Medulla oblongata (tissue), 1 donor: ENCODE results near the gene BTAF1.
"Not testable (repeated sequence)": the region's sequence is repeated elsewhere in the genome, so short reads cannot be mapped to it uniquely, and the experiment has no call there.

ENCODE experiments used
- DNase-seq: peaks from one replicate; pipeline ENCODE4 v3.0.0-alpha.2; 2015; ENCODE audit errors: extremely low spot score

The BTAF1 gene

GRCh38 chr10:91978585-91978984, 55.0 kb downstream of the BTAF1 start:
- DNase-seq, result no peak

DNA sequence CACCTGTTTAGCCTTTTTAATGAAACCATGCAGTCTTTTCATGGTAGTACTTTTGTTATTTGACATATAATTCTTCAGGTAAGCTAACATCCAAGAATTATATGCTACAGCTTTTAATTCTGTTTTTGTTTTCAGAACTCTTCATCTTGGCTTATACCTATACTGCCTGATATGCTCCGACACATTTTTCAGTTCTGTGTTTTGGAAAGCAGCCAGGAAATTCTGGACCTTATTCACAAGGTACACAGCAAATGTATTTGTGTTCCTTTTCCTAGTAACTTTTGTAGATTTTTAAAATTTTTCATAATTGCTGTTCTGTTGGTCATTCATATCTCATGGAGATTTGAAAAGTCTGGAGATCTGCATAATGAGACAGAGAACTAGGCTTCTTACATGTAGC, 56.7 kb downstream of the BTAF1 start:
- DNase-seq, result no peak

GRCh38 chr10:91983416-91983815, 59.8 kb downstream of the BTAF1 start:
- no peak for DNase-seq

DNA sequence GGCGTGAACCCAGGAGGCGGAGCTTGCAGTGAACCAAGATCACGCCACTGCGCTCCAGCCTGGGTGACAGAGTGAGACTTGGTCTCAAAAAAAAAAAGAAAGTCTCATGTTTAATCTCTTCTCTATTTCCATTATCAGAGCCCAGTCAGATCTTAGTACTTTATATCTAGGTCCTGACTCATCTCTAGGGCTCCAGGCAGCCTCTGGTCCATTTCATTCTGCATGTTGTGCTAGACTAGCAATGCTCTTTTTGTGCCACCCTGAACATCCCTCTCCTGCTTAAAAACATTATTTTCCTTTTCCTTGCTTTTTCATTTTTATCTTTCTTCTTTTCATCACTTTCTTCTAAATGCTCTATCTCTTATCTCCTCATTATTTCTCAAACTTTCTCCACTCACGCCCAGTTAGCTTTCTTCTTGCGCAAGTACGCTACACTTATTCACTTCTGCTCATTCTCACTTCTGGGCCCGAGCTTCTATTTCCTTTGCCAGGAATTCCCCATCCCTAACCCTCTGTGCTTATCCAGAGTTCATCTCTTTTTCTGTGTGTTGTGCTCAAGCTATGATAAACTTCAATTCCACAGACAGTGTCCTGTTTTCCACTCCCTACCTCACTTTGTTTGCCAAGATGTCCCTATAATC, 63.9 kb downstream of the BTAF1 start:
- no peak for DNase-seq

- no peak for DNase-seq
Measured at GRCh38 chr10:91992031-91992430, 68.5 kb downstream of the BTAF1 start.

DNA sequence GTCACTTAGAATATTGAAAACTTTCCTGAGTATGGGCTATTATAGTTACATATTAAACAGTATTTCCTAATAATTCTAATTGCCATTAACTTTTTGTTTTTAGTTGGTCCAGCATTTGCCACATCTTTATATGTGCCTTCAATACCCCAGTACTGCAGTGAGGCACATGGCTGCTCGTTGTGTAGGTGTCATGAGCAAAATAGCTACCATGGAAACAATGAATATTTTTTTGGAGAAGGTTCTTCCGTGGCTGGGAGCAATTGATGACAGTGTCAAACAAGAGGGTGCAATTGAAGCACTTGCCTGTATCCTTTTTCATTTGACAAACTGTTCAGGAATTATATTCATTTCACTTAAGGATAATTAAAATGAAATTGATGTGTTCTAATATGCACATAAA, 72.7 kb downstream of the BTAF1 start:
- DNase-seq, result no peak

- DNase-seq, result no peak
Measured at GRCh38 chr10:92001581-92001980, 78.0 kb downstream of the BTAF1 start.

GRCh38 chr10:92001995-92002394, 78.4 kb downstream of the BTAF1 start:
- no peak for DNase-seq

DNA sequence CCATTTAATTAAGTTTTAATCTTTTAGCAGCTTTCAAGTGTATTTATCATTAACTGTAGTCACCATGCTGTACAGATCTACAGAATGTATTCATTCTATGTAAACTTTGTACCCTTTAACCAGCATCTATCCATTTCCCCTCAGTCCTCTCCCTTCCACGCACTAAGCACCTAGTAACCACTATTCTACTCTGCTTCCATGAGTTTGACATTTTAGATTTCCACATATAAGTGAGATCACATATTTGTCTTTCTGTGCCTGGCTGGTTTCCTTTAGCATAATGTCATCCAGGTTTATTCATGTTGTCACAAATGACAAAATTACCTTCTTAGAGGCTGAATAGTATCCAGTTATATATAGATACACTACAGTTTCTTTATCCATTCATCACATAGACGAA, 79.7 kb downstream of the BTAF1 start:
- no peak for DNase-seq

GRCh38 chr10:92005978-92006377, 82.4 kb downstream of the BTAF1 start:
- DNase-seq, result no peak

DNA sequence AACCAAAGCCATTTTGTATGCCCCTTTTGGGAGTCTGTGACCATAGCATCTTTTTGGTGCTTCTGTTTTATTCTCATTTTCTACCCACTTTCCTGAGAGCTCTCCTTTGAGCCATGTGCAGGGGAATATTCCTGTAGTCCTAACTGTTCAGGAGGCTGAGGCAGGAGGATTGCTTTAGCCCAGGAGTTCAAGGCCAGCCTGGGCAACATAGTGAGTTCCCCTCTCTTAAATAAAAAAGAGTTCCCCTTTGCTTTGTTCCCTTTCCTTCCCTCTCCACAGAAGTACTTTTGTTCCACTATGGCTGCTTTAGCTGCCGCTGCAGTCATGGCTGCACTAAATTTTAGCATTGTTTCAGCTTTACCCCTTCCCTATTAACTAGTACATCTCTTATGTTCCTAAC, 85.9 kb downstream of the BTAF1 start:
- no peak for DNase-seq

- no peak for DNase-seq
Measured at GRCh38 chr10:92010047-92010735, 86.6 kb downstream of the BTAF1 start.

- no peak for DNase-seq
Measured at GRCh38 chr10:92011560-92012214, 88.1 kb downstream of the BTAF1 start.

GRCh38 chr10:92014620-92015019, 91.0 kb downstream of the BTAF1 start:
- DNase-seq, result no peak

GRCh38 chr10:92024700-92025099, 101.1 kb downstream of the BTAF1 start:
- DNase-seq, result no peak

GRCh38 chr10:92025340-92025739, 101.8 kb downstream of the BTAF1 start:
- not testable (repeated sequence) for DNase-seq

DNA sequence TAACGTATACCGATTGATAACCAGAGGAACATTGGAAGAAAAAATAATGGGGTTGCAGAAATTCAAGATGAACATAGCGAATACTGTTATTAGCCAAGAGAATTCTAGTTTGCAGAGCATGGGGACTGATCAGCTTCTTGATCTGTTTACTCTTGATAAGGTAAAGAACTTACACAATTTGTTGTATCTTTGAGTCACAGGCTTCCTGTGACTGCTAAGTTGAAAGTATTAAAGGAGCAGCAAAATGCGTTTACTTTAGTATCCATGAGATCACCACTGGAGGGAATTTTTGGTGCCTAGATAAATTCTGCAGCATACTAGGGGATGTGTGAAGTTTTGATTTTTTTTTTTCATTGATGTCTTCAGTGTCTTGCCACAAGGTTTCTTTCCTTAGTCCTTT, 103.6 kb downstream of the BTAF1 start:
- no peak for DNase-seq

DNA sequence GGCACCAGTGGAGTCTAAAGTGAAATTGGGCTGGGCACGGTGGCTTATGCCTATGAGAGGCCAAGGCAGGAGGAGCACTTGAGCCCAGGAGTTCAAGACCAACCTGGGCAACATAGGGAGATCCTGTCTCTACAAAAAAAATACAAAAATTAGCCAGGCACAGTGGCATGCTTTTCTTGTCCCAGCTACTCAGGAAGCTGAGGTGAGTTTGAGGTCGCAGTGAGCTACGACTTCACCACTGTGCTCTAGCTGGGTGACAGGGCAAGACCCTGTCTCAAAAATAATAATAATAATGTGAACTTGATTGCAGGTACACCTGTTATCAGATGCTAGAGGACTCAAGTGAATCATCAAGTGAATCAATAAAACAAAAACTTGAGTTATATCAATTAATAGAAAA, 108.0 kb downstream of the BTAF1 start:
- DNase-seq, result no peak

DNA sequence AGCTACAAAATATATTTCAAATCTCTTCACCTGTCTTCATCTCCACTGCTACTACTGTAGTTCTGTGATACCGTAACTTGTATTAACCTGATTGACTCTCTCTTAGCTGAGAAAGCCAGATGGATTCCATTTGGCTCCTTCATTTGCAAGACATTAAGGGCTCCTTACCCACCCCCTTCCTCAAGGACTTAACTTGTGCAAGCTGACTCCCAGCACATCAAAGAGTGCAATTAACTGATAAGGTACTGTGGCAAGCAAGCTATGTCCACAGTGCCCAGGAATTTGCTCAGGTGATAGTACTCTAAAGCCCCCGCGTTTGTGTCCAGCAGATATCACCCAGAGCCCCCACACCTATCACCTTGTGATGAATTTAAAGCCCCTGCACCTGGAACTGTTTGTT, 109.5 kb downstream of the BTAF1 start:
- not testable (repeated sequence) for DNase-seq

- no peak for DNase-seq
Measured at GRCh38 chr10:92038949-92039348, 115.4 kb downstream of the BTAF1 start.

DNA sequence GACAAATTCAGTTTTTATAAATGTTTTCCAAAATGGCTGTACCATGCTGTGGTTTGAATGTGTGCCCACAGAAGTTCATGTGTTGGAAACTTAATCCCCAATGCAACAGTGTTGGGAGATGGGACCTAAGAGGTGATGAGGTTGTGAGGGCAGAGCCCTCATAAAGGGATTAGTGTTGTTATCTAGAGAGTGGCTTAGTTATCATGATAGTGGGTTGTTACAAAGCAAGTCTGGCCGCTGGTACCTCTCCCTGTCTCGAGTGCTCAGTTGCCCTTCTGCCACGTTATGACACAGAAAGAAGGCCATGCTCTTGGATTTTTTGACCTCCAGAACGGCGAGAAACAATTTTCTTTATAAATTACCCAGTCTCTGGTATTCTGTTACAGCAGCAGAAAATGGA, 119.0 kb downstream of the BTAF1 start:
- no peak for DNase-seq

DNA sequence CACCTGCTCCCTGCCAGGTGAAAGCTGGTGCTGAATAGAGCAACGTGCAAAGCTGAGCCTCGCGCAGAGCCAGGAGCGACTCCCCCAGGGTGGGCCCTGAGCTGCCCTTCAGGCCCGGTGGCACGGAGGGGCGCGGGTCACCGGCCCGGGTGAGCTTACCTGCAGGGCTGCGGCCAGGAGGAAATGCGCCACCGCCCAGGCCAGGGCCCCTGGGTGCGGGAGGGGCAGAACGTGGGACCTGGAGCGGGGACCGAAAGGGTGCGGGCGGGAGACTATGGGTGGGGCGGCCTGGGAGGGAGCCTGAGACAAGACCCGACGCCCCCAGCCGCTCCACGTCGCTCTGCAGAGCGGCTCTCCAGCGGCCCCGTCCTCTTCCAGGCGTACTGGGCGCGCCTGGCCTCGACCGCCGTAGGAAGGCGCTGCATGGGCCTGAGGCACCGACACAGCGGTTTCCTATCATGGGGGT, 122.1 kb downstream of the BTAF1 start:
- DNase-seq, result no peak

GRCh38 chr10:92047215-92047614, 123.6 kb downstream of the BTAF1 start:
- DNase-seq, result no peak
